Measurements from ENCODE around the gene NFRKB. TPM values are rescaled to one million over a fixed set of nuclear protein-coding genes. Genes with fewer than 3 reads are reported as not detected.
"Not testable (repeated sequence)": the region's sequence is repeated elsewhere in the genome, so short reads cannot be mapped to it uniquely, and the experiment has no call there.

NFRKB gene
- total and polyA plus RNA-seq, 8 donors, result 11.0 to 18.3 (median 12.6) TPM

GRCh38 chr11:129881570-129882170 lies 13.7 kb downstream of the NFRKB start:
- DNase-seq (no peak), FAIRE-seq (no peak), ATAC-seq (peak in 3 of 4 donors; percentile 37 to 60 (median 57))
- 73 to 76% methylated on average over 9 of the region's 9 CpGs for WGBS, 2 donors
- Histone ChIP-seq H3K9me3 (no peaks in the 10 kb centered on the region), H3K4me1 (no peaks in the 10 kb centered on the region), H3K27ac (no peak overlapping the region), H3K27me3 (no peaks in the 10 kb centered on the region), H3K36me3 (peaks cover 2 to 98% (median 33%) of the 10 kb centered on the region in 3 donors), H3K4me3 (no peak overlapping the region)
- TF ChIP-seq CTCF (IDR thresholded peaks at IDR 0.05), result peak in 2 of 4 donors; percentile 27 to 36
- intact Hi-C loops (cut with DNase I), result no loop called here

GRCh38 chr11:129880311-129880710 lies 15.1 kb downstream of the NFRKB start:
- 89 to 97% methylated on average over 3 of the region's 3 CpGs for WGBS, 2 donors
- Histone ChIP-seq H3K4me1 (no peaks in the 10 kb centered on the region), H3K36me3 (peaks cover 2 to 97% (median 40%) of the 10 kb centered on the region in 3 donors), H3K27ac (no peak overlapping the region), H3K9me3 (no peaks in the 10 kb centered on the region), H3K4me3 (no peak overlapping the region), H3K27me3 (no peaks in the 10 kb centered on the region)
- DNase-seq (no peak), FAIRE-seq (no peak), ATAC-seq (no peak)
- no peak for TF ChIP-seq CTCF (IDR thresholded peaks at IDR 0.05)
- intact Hi-C loops (cut with DNase I), result no loop called here

GRCh38 chr11:129871914-129872313 lies 23.5 kb downstream of the NFRKB start:
- DNase-seq (no peak), FAIRE-seq (no peak), ATAC-seq (peak in 2 of 4 donors; percentile 18 to 21)
- Histone ChIP-seq H3K27ac (no peak overlapping the region), H3K36me3 (peaks cover 4 to 86% (median 51%) of the 10 kb centered on the region in 3 donors), H3K4me3 (no peak overlapping the region), H3K4me1 (no peaks in the 10 kb centered on the region), H3K27me3 (no peaks in the 10 kb centered on the region), H3K9me3 (no peaks in the 10 kb centered on the region)
- no peak for TF ChIP-seq CTCF (IDR thresholded peaks at IDR 0.05)
- WGBS, 2 donors, result 82 to 85% methylated on average over 7 of the region's 7 CpGs
- intact Hi-C loops (cut with DNase I), result no loop called here

- intact Hi-C loops (cut with DNase I); ATAC-seq; H3K9me3 ChIP-seq; H3K4me3 ChIP-seq; DNase-seq; H3K27ac ChIP-seq; FAIRE-seq; H3K27me3 ChIP-seq; H3K4me1 ChIP-seq: not testable (repeated sequence)
- WGBS, 2 donors, result 89 to 94% methylated on average over 16 of the region's 16 CpGs
- H3K36me3 ChIP-seq, result peaks cover 0 to 77% (median 41%) of the 10 kb centered on the region in 3 donors
These were observed 26.8 kb downstream of the NFRKB start for GRCh38 chr11:129868626-129869025.

- Histone ChIP-seq H3K9me3 (no peaks in the 10 kb centered on the region), H3K27me3 (no peaks in the 10 kb centered on the region), H3K36me3 (peaks cover 0 to 53% (median 33%) of the 10 kb centered on the region in 3 donors), H3K27ac (peak overlapping the region in 2 of 4 donors; percentile 33 to 39), H3K4me1 (no peaks in the 10 kb centered on the region), H3K4me3 (no peak overlapping the region)
- DNase-seq (no peak), ATAC-seq (peak in 3 of 4 donors; percentile 29 to 54 (median 39)), FAIRE-seq (no peak)
- WGBS, 2 donors, result 67 to 72% methylated on average over 3 of the region's 3 CpGs
- TF ChIP-seq CTCF (IDR thresholded peaks at IDR 0.05), result no peak
- intact Hi-C loops (cut with DNase I), result no loop called here
These were observed 29.1 kb downstream of the NFRKB start for GRCh38 chr11:129866311-129866710.

Measured in pancreas (tissue), 10 donors.